ENCODE data around the gene ICA1L. TPM values are rescaled to one million over a fixed set of nuclear protein-coding genes. Genes with fewer than 3 reads are reported as not detected.

ICA1L gene
- total RNA-seq, 1 donor from 2014 or later: 35.9 TPM

DNA sequence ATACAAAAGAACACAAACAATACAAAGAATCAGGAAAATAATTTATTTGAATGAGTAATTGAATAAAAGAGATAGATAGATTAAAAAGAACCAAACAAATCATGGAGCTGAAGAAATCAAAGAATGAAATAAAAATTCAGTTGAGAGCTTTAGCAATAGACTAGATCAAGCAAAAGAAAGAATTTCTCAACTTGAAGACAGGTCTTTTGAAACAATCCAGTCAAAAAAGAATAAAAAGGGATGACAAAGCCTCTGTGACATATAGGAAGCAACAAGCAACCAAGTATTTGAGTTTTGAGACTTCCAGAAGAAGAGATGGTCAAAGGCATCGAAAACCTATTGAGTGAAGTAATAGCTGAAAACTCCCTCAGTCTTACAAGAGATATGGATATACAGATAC, 128.0 kb downstream of the ICA1L start:
- no peak for DNase-seq (ENCODE audit: low spot score)

- no peak for DNase-seq (ENCODE audit: low spot score)
These were observed 134.7 kb downstream of the ICA1L start for GRCh38 chr2:202736826-202737225.

GRCh38 chr2:202726070-202726469, 145.5 kb downstream of the ICA1L start:
- no peak for DNase-seq (ENCODE audit: low spot score)

DNA sequence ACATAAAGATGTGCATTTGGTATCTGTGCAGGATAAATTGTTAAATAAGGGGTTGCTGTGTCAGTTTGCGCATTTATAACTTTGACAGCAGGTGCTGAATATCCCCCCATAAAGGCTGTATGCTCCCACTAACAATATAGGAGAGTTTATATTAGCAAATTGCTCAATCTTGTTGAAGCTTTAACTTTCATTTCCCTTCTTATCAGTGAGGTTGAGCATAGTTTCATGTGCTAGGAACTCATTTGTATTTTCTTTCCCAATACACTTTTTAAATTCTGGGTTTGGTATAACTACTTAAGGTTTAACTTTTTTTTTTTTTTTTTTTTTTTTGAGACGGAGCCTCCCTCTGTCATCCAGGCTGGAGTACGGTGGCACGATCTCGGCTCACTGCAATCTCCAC, 147.8 kb downstream of the ICA1L start:
- DNase-seq (ENCODE audit: low spot score): no peak

Other genes with a start within 250 kb of the ICA1L start
- gene FAM117B, start 236.8 kb downstream of the ICA1L start, total RNA-seq: 20.6 TPM
- gene WDR12, start 39.9 kb upstream of the ICA1L start, total RNA-seq: 58.8 TPM
- gene CARF, start 40.5 kb upstream of the ICA1L start, total RNA-seq: 20.6 TPM
- gene NBEAL1, start 143.1 kb upstream of the ICA1L start, total RNA-seq: 71.7 TPM

All from ureter (tissue), 1 donor.